GM12873 (cell line): ENCODE measurements around the gene FAM174C.

Experiments
- TF ChIP-seq, protein P1 (sequence below): IDR thresholded peaks from 2 replicates; pipeline ENCODE4 v1.5.1; 2012; ENCODE audit warnings: low read depth, mild to moderate bottlenecking, moderate library complexity, low read length, control low read depth; ENCODE audit not compliant: insufficient read depth; ENCODE audit errors: missing control alignments

Gene FAM174C

GRCh38 chr19:1277061-1277460 is 1.7 kb downstream of the FAM174C start:
- TF ChIP-seq, protein P1, sequence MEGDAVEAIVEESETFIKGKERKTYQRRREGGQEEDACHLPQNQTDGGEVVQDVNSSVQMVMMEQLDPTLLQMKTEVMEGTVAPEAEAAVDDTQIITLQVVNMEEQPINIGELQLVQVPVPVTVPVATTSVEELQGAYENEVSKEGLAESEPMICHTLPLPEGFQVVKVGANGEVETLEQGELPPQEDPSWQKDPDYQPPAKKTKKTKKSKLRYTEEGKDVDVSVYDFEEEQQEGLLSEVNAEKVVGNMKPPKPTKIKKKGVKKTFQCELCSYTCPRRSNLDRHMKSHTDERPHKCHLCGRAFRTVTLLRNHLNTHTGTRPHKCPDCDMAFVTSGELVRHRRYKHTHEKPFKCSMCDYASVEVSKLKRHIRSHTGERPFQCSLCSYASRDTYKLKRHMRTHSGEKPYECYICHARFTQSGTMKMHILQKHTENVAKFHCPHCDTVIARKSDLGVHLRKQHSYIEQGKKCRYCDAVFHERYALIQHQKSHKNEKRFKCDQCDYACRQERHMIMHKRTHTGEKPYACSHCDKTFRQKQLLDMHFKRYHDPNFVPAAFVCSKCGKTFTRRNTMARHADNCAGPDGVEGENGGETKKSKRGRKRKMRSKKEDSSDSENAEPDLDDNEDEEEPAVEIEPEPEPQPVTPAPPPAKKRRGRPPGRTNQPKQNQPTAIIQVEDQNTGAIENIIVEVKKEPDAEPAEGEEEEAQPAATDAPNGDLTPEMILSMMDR, result no peak

GRCh38 chr19:1278074-1278473 is 2.7 kb downstream of the FAM174C start:
- TF ChIP-seq, protein P1, result no peak

- TF ChIP-seq, protein P1, result no peak
Measured at GRCh38 chr19:1278713-1279660, 3.7 kb downstream of the FAM174C start.

DNA sequence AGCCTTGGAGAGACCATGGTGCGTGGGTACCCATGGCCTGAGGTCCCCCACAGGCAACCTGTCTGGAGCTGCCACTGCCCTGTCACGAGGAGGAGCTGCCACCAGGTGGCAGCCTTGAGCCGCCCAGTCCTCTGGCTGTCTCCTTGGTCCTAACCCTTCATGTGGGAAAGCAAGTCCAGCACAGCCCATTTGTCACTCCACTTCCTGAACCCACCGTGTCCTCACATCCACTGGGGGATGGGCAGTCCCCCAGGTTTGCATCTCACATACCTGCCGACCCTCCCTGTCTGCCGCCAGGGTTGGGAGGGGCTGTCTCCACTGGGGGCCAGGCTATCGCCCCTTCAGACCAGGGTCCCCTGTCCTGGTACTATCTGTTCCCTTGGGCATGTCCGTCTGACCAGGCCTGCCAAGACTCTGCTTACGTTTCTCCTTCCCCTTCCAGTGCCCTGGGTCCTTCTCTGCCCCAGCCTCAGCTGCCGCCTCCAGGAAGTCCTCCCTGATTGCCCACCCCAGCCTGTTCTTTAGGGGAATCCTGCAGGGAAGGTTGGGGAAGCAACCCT is 4.5 kb downstream of the FAM174C start:
- TF ChIP-seq, protein P1, result peak; percentile 100

- TF ChIP-seq, protein P1, result no peak
Measured at GRCh38 chr19:1280636-1281568, 5.6 kb downstream of the FAM174C start.

- TF ChIP-seq, protein P1, result no peak
Measured at GRCh38 chr19:1281569-1282287, 6.4 kb downstream of the FAM174C start.
